Transverse colon (tissue), 4 donors: ENCODE measurements around the gene LARGE1.

ENCODE experiments used
- POLR2AphosphoS5 ChIP-seq, 3 donors: sonication (generic); formaldehyde crosslinking; IDR thresholded peaks; one replicate each; pipeline ENCODE4 v1.6.1; 2016; ENCODE audit warnings: antibody characterized with exemption in 3 of 3
- TF ChIP-seq, protein P1 (sequence below), 5 experiments: fragments of 200-600 bp in 3 of 5; fragments of 450-650 bp in 2 of 5; sonication (generic) in 3 of 5; IDR thresholded peaks; 1 replicate in 2 of 5; 2 replicates in 3 of 5; pipeline ENCODE4 v1.5.1; 2016 to 2017; ENCODE audit warnings: antibody characterized with exemption in 5 of 5, inconsistent platforms in 3 of 5, mild to moderate bottlenecking in 2 of 5, moderate library complexity in 1 of 5

DNA sequence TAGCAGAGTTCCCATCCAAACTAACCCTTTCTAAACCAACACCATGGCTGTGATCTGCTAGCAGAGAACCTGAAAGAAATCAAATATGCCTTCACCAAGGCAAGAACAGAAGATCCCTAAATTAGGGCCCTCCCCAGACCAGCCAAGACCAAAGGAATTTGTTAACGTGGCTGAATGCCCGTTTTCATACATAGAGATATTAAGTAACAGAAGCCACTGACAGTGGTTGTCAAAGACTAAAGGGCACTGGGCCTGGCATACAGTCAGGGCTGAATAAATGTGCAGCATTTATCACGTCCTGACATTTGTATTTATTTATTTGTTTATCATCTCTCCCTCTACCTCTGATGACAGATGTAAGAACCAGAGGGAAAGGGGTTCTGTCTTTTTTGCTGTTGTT is 271.8 kb downstream of the LARGE1 start:
- TF ChIP-seq, protein P1, sequence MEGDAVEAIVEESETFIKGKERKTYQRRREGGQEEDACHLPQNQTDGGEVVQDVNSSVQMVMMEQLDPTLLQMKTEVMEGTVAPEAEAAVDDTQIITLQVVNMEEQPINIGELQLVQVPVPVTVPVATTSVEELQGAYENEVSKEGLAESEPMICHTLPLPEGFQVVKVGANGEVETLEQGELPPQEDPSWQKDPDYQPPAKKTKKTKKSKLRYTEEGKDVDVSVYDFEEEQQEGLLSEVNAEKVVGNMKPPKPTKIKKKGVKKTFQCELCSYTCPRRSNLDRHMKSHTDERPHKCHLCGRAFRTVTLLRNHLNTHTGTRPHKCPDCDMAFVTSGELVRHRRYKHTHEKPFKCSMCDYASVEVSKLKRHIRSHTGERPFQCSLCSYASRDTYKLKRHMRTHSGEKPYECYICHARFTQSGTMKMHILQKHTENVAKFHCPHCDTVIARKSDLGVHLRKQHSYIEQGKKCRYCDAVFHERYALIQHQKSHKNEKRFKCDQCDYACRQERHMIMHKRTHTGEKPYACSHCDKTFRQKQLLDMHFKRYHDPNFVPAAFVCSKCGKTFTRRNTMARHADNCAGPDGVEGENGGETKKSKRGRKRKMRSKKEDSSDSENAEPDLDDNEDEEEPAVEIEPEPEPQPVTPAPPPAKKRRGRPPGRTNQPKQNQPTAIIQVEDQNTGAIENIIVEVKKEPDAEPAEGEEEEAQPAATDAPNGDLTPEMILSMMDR (IDR thresholded peaks at IDR 0.05) = no peak
- no peak for TF ChIP-seq POLR2AphosphoS5 (IDR thresholded peaks at IDR 0.05)
